GM18511 (cell line): ENCODE measurements around the gene SUSD6.
A peak's percentile ranks its signal among the peaks of the same experiment; 100 is the strongest.
"Not testable (repeated sequence)": the region's sequence is repeated elsewhere in the genome, so short reads cannot be mapped to it uniquely, and the experiment has no call there.

Experiments used
- ATAC-seq: cut with Tn5 transposase; IDR thresholded peaks from one replicate; pipeline ENCODE4 v1.9.1; 2021; ENCODE audit warnings: mild to moderate bottlenecking, moderate library complexity; ENCODE audit not compliant: unreplicated experiment

SUSD6 gene

GRCh38 chr14:69711065-69711464 is 99.7 kb downstream of the SUSD6 start:
- ATAC-seq: no peak

- ATAC-seq: no peak
Measured at GRCh38 chr14:69711477-69711876, 100.1 kb downstream of the SUSD6 start.

- no peak for ATAC-seq
Measured at GRCh38 chr14:69711881-69712560, 100.6 kb downstream of the SUSD6 start.

DNA sequence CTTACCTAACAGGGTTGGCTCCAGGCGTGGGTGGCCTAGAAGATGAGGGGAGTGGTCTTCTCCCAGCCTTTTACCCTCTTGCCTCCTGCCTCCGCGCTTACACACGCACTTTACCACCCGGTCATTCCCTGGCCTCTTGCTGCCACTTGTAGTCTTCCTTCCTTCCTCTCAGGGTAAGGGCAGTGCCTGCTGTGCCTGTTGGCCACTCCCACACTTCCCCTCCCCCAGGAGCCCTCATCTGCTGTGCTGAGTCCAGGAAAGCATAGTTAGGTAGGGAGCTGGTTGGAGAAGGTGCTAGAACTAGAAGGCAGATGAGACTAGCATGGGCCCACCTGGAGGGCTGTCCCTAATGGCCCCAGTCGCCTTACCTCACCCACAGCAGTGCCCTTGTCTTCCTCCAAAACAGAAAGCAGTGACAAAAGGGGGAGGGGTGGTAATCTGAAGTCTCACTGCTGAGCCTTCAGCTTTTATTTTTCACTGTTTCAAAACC is 101.2 kb downstream of the SUSD6 start:
- ATAC-seq: no peak

DNA sequence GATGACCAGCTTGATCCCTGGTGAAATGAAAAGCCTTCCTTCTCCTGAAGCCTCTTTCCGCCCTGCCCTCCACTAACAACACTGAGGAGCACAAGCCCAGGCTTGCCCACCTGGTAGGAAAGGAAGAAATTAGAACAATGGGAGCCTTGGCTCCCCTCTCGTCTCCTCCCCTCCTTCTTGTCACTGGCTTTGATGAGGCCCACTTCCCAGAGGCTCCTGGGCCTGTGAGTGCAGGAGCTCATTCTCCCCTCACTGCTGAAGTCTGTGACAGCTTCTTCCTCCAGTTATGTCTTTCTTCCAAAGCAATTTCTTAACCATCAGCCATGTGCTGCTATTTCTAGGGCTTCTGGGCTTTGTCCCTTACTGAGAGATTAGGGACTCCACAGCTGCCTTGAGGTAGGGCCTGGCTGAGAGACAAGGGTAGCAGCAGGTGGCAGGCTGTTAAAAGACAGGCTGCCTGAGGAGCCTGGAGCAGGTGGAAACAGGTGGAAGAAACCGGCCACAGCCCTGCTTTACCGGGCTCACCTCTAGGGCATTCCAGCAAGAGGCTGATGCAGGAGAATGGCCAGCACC is 101.9 kb downstream of the SUSD6 start:
- ATAC-seq: no peak

- no peak for ATAC-seq
Measured at GRCh38 chr14:69713993-69714679, 102.7 kb downstream of the SUSD6 start.

- no peak for ATAC-seq
Measured at GRCh38 chr14:69715725-69716477, 104.5 kb downstream of the SUSD6 start.

DNA sequence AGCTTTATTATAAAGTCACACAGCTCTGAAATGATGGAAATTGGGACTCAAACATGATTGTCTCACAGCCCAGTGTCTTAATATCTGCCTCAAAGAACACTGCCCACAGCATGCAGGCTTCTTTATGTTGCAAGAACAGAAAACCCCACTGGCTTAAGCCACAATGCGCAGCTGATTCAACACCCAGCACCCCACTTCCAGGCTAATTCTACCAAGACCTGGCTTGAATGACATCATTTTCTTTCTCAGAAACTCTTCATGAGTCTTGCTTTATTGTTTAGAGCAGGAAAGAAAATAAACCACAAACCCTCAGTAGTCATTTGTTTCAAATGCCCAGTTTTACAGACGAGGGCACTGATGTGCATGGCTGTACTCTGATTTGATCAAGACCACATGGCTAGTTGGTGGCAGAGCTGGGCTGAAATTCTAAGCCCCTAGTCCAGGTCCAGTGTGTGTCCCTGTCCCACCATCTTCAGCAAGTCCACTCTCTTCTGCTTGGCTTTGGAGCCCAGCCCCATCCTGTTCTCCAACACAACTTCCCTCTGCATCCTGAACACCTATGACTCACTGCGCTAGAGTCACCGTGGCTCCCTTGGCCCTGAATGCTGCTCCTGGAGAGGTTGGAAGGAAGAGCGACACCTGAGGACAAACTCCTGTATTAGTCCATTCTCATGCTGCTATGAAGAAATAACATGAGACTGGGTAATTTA is 105.2 kb downstream of the SUSD6 start:
- no peak for ATAC-seq

DNA sequence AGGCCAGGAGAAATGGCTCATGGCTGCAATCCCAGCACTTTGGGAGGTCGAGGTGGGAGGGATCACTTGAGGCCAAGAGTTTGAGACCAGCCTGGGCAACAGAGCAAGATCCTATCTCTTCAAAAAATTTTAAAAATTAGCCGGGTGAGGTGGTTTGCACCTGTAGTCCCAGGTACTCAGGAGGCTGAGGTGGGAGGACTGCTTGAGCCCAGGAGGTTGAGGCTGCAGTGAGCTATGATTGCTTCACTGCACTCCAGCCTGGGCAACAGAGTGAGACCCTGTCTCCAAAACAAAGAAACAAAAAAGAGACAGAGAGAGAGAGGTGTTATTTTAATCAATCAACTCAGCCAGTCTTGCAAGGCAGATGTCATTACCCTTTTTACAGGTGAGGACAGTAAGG is 107.2 kb downstream of the SUSD6 start:
- not testable (repeated sequence) for ATAC-seq

GRCh38 chr14:69719501-69719951 is 108.1 kb downstream of the SUSD6 start:
- no peak for ATAC-seq

GRCh38 chr14:69720912-69721311 is 109.5 kb downstream of the SUSD6 start:
- no peak for ATAC-seq

- peak; percentile 88 for ATAC-seq
Measured at GRCh38 chr14:69726761-69727511, 115.5 kb downstream of the SUSD6 start.

DNA sequence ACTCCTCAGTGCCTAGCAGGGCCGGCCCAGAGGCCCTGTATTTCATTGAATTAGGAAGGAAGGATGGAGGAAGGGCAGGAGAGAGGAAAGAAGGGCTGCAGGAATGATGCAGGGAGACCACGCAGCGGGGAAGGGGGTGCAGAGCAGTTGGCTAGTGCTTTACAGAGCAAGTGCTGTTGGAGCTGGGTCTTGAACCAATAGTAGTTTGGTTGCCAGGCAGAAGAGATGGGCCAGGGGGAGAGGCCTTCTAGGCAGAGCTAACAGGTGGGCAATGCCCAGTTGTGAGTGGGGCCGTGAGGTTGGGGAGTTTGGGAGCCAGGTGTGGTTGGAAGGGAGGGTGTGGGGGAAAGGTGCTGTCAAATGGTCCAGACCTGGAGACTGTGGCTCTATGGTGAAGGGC is 116.5 kb downstream of the SUSD6 start:
- no peak for ATAC-seq

DNA sequence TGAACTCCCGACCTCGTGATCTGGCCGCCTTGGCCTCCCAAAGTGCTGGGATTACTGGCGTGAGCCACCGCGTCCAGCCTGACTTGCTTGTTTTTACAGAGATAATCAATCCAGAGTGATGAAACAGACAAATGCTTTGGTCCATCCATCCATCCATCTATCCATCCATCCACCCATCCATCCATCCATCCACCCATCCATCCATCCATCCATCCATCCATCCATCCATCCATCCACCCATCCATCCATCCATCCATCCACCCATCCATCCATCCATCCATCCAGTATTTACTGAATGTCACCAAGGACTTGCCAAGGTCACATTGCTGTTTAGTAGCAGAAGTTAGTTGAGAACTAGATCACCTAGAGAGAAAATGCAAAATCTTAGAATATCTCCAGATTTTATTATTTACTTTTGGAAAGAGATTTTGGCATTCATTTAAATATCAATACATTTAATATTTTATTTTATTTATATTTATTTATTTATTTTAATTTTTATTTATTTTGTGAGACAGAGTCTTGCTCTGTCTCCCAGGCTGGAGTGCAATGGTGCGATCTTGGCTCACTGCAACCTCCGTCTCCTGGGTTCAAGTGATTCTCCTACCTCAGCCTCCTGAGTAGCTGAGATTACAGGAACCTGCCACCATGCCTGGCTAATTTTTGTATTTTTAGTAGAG is 120.7 kb downstream of the SUSD6 start:
- ATAC-seq: not testable (repeated sequence)

DNA sequence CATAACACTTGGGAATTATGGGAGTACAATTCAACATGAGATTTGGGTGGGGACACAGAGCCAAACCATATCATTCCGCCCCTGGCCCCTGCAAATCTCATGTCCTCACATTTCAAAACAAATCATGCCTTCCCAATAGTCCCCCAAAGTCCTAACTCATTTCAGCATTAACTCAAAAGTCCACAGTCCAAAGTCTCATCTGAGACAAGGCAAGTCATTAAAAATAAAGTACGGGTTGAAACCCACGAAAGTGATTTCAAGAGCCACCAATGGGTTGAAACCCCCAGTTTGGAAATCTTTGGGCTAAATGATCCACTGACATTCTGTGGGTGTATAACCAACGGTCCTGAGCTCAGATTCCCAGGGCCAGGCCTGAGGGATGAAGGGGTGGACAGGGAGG is 125.0 kb downstream of the SUSD6 start:
- ATAC-seq: not testable (repeated sequence)

DNA sequence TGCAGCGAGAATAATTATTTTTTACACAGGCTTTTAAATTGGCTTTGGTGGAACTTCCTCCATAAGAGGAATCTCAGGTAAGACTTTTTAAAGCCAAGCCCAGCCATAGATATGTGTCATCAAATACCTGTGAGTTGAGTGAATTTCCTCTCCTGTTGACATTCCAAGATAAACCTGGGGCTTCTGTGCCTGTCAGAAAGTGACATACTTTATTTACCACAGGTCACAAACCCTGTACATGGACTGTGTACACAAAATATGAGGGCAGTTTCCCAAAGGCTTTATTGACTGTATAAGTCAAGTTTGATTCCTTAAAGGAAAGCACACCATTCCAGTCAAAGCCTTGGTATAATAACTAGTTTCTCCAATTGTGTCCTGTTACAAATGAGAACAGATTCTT is 129.7 kb downstream of the SUSD6 start:
- ATAC-seq: no peak

- no peak for ATAC-seq
Measured at GRCh38 chr14:69749956-69750355, 138.6 kb downstream of the SUSD6 start.

- no peak for ATAC-seq
Measured at GRCh38 chr14:69750495-69750894, 139.1 kb downstream of the SUSD6 start.

DNA sequence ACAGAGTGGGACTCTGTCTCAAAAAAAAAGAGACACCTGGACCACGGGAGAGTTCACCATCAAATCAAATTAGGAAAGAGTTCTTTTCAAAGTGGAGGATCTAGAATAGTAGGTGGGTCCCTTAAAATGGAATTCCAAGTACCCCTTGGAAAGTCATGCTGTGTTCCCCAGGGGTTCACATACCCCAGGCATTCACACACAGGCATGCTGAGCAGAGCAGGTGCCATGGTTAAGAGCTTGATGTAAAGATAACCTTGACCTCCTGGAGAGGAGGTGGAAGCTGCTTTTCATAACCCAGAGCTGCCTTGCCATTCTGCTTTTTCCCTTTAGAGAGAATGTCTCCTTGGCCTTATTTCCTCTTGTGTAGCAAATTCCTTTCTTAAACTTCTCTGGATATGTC is 141.4 kb downstream of the SUSD6 start:
- no peak for ATAC-seq
